NCI-H1417 treated with DMSO at 0.1 percent for 48 hours (cell line): ENCODE data around the gene GRM7.

Experiments used
- DNase-seq: peaks from one replicate; lab custom pipeline; 2025; lab: John Stamatoyannopoulos, UW

GRM7 gene

DNA sequence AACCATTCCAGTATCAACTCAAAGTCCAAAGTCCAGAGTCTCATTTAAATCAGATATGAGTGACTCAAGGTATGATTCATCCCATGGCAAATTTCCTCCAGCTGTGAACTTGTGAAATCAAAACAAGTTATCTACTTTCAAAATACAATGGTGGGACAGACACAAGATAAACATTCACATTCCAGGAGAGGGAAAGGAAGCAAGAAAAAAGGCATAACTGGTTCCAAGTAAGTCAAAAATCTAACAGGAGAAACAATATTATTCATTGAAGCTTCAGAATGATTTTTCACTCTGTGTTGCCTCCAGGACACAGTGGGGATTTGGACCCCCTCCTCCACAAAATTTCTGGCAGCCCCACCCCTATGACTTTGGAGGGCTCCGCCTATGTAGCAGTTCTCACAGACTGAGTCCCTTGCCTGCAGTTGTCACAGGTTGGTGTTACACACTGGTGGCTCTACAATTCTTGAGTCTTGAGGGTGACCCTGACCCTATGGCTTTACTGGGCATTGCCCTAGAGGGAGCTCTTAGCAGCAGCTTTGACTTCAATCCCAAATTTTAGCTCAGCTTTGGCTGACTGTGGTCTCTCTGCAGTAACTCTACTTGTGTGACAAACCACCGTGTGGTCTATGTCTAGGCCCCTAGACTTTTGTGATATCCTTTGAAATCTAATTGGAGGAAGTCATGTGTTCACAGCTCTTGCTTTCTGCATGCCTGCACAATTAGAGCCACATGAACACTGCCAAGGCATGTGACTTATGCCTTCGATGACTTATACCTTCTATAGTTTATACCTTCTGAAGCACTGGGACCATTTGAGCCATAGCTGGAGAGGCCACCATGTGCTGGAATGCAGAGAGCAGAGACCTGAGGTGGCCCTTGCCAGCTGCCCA is 644.2 kb downstream of the GRM7 start:
- DNase-seq, result no peak

DNA sequence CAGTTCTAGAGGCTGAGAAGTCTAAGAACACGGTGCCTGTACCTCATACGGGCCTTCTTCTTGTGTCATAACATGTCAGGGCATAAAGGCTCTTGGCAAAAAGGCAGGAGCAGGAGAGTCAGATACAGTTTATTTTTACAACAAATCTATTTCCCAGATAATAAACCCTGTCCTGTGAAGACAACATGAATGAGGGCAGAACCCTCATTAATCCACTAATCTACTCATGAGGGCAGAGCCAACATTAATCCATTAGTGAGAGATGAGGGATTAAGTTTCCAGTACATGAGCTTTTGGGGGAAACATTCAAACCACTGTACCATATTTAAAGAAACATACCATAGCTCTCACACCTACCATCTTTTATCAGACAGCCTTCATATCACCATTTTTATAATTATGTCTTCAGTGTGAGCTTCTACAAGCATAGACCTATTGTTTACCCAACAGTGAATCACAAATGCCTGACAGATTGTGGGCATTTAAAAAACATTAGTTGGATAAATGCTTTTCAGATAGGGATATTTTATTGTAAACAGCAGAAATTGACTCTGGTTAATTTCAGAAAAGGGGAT is 645.8 kb downstream of the GRM7 start:
- no peak for DNase-seq

DNA sequence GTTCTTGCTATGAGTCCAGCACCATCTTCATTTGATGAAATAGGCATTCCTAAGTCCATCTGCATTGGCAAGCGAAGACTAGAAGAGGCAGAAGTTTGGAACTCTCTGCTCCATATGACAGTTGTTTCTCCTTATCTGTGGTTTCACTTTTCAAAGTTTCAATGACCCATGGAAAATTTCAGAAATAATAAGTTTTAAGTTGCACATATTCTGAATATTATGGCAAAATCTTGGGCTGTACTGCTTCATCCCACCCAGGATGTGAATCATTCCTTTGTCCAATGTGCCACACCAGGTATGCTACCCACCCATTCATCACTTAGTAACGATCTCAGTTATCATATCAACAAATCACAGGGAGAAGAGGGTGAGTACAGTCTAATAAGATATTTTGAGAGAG is 647.9 kb downstream of the GRM7 start:
- no peak for DNase-seq

DNA sequence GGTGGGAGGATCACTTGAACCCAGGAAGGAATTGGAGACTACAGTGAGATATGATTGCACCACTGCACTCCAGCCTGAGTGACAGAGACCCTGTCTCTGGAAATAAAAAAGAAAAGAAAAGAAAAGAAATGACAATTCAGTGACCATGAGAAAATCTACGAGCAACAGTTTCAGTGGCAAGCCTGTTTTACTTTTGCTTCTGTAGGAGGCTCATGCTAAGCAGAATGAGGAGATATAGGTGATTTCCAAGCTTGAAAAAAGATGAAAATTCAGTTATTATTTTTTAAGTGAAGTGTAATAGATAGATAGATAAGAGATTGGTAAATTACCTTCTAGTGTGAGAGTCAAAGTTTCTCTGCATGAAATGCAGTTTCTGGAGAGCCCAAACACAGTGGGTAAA is 651.1 kb downstream of the GRM7 start:
- no peak for DNase-seq

DNA sequence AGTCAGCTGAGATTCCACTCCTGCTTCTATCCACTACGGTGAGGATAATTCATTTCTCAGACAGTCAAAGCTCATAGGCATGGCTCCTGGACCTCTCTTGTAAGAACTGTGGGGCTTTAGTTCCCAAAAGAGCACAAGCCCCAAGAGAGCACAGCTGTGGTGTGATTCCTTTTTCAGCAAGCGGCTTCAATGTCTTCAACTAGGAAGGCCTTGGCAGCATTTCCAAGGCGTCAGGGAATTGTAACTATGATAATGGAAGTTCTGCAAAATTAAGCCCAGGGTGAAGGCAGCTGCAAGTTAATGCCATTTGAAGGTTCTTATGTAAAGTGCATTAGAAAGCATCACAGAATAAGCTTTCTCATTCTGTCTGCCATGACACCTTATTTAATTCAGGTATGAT is 657.1 kb downstream of the GRM7 start:
- no peak for DNase-seq

DNA sequence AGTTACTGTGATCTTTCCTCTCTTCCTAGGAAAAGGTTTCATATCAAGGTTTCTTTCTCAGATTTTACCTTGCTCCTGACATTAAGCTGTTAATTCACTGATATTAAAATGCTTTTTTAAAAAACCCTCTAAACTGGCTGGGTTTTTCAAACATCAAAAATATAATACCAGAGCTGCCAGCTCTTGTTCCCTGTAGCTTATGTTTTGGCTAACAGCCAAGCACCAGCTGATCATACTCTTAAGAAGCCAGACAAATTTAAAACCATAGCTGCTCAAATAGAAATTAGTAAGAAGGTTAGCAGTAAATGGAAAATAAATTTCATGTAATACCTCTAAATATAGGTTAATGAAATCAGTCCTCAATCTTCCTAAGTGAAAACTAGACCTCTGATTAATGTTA is 657.5 kb downstream of the GRM7 start:
- peak; percentile 0 for DNase-seq

DNA sequence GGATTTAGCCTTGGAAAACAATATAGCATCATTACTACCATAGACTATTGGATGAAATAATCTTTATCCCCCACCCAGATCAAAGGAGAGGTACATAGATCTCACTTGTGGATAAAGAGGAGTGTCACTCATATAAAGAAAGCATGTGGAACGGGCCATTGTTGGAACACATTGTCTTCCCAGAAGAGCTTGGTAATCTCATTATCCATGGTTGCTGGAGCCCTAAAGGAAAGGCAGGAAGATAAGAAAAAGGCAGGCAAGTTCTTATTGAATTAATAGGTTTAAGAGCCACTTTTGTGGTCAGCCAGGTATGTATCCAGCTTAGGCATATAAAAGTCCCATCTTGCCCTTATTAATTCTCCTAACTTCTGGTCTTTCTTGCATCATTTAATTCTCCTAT is 659.1 kb downstream of the GRM7 start:
- no peak for DNase-seq

DNA sequence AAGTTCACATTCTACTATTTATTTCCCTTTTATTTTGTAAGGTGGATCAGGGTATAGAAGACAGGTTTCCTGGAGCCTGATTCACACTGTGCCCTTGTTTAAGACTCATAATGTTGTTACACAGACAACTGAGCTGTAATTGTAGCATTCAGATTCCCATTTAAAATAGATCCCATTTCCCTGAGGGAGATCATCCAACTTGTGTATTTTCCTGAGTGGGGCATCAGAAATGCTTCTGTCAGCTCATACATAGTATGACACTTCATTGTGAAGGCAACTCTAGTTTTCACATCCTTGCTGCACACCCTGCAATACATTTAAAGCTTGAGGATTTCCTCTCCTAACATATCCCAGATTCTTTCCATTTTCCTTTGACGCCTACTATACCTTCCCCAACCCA is 659.7 kb downstream of the GRM7 start:
- no peak for DNase-seq

DNA sequence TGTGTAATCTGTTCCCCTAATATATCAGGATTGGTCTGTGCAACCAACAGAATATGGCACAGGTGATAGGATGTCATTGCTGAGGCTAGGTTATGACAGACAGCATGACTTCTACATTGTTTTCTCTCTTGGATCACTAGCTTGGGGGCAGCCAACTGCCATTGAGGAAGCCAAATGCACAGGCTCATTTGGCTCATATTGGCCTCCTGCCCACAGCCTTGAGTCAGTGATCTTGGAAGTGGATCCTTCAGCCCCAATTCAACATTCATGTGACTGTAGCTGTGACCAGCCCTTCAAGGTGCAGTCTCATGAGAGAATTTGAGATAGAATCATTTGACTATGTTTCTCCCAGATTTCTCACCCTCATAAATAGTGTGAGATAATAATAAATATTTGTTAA is 675.6 kb downstream of the GRM7 start:
- no peak for DNase-seq

DNA sequence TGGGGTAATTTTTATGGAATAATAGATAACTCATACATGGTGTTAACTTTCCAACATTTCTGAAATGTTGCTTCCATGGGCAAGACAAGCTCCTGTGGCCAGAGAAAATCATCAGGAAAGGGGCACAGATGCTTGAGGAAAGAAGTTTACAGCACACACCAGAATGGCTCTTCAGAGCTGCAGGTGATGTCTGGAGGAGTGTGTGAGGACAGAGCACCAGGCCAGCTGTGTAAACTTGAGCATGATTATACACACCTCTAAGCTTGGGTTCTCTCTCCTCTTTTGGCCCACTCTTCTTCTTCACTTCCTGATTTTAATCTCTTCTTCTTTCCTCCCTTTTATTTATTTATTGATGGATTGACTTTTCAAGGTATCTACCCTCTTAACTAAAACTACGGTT is 676.0 kb downstream of the GRM7 start:
- no peak for DNase-seq

DNA sequence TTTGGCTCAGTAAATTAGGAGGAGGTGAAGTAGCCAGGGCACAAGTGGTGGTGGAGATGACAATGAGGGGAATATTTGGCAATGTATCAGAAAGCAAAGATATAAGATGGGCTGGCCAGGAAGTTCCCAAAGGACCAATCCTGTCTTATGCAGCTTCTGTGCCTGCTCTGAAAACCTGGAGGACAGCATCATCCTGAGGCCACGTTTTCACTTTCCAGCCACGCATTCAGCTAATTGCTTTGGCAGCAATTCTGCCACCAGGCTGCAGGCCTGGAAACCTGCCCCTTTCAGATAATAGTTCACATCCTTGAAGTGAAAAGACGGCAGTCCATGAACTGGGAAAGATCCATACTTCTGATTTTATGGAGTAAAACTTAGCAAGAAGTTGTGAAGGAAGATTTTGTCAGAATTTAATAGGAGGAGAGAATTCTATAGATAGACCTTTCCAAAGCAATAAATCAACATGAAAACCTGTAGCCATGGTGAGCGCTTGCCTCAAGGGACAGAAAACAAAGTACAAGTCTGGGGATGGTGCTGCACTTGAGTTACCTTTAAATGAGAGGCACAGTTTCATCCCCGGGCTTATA is 682.5 kb downstream of the GRM7 start:
- DNase-seq, result no peak

DNA sequence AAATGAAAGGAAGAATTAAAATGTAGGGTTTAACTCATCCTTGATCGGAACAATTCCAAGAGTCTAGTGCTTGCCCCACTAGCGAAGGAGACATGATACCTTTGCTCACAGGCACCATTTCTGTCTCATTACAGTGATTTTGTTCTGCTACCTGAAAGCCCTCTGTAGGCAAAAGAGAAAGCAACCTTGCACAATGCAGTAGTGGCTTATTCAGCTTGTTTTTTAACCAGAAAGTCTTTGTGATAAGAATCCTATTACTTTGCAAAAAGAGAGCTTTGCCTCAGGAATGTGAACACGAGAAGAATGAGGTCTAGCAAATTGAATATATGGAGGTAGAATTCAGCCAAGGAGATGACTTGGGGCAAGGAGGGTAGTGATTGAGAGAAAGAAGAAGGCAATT is 684.4 kb downstream of the GRM7 start:
- DNase-seq, result no peak

DNA sequence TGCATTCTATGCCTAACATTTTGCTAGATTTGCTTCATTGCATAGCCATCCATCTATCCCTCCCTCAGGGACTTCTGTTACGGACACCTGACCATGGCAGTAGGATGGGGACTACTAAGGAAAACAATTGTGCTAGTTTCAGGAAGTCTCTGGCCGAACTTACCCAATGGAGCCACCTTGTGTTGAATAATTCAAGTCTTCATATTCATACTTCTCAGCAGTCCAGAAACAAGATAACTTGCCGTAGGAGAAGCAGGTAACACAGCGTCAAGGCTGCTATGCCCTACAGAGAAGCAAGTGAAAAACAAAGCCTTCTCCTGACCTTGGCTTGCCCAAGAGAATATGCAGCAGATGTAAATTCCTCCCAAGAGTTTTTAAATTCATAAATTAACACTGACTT is 685.3 kb downstream of the GRM7 start:
- no peak for DNase-seq

DNA sequence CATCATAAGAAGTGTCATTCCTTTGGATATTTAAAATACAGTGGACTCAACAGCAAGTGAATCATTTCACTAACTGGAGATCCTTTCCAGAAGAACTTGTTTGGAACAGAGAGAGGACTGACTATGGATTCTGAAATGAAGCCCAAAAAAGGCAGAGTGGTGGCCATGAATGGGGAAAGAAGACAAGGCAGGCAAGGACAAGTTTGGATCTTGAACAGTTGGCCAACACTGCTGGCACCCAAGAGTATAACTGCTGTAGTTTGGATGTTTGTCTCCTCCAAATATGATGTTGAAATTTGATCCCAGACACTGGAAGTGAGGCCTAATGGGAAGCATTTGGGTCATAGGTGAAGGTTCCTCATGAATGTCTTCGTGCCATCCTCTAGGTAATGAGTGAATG is 686.9 kb downstream of the GRM7 start:
- no peak for DNase-seq

DNA sequence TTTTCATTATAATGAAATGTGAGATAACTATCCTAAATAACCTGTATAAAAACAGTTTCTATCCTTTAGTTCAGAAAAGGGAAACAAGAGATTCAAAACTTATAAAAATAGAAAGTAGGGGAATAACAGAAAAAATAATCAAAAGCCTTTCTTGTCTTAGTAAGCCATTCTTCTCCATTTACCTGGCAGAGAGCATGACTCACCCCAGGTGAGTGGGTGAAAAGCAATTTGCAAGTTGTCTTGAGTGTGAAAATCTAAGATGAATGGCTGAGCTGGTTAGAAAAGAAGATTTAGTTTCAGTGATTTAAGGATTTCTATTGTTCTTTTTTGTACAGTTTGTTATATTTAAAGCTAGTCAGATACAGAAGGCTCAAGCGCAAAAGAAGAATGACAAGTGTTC is 702.0 kb downstream of the GRM7 start:
- DNase-seq, result no peak

DNA sequence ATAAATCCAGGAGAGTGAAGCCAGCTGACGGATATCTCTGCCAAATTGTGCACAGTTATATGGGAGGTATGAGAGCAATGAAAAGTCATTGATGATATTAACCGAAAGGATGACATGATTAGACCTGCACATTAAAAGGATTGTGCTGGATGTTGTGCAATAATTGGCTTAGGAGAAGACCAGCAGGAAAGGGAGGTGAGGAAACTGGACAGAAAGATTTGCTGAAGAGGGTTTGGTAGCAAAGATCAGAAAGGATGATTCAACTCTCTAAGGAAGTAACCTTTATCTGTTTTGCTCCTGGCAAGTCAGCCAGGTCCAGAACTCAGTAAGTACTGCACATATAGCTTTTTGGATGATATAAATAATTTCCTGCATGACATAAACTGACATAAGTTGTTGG is 704.7 kb downstream of the GRM7 start:
- DNase-seq, result no peak

DNA sequence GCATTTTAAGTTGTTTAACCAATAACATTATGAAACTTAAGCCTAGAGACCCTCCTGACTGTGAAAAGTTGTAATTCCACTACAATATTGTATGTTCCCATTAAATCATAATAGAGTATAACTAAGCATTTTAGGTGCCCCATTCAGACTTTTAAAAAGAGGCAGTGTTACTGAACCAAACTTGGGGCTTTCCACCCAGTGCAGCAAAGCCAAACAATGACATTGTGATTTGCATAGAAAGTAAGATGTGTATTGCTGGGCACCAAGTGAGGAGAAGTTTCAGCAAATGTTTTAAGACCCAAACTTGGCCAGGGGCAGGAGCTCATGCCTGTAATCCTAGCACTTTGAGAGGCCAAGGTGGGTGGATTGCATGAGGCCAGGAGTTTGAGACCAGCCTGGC is 706.2 kb downstream of the GRM7 start:
- DNase-seq, result no peak

DNA sequence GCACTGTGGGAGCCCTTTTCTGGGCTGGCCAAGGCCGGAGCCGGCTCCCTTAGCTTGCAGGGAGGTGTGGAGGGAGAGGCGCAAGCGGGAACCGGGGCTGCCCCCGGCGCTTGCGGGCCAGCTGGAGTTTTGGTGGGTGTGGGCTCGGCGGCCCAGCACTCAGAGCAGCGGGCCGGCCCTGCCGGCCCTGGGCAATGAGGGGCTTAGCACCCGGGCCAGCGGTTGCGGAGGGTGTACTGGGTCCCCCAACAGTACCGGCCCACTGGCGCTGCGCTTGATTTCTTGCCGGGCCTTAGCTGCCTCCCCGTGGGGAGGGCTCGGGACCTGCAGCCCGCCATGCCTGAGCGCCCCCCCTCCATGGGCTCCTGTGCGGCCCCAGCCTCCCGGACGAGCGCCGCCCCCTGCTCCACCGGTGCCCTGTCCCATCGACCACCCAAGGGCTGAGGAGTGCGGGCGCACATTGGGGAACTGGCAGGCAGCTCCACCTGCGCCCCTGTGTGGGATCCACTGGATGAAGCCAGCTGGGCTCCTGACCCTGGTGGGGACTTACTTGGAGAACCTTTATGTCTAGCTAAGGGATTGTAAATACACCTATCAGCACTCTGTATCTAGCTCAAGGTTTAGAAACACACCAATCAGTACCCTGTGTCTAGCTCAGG is 707.7 kb downstream of the GRM7 start:
- no peak for DNase-seq

DNA sequence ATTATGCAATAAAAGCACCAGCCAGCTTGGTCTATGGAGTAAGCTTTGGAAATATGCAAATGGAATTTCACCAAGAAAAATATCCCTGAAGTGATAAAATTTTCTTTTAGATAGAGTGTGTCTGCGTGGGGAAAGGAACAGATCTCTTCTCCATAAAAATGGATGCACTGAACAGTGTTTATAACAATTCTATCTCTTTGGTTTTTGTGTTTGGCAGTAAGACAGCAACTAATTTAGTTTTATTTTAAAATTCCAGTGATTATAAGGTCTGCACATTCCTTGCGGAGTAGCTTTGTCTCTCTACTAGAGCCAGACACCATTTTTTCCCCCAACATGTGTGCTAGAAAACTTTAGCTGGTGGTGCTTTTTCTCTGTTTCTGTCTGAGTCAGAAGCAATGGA is 712.4 kb downstream of the GRM7 start:
- DNase-seq, result no peak

DNA sequence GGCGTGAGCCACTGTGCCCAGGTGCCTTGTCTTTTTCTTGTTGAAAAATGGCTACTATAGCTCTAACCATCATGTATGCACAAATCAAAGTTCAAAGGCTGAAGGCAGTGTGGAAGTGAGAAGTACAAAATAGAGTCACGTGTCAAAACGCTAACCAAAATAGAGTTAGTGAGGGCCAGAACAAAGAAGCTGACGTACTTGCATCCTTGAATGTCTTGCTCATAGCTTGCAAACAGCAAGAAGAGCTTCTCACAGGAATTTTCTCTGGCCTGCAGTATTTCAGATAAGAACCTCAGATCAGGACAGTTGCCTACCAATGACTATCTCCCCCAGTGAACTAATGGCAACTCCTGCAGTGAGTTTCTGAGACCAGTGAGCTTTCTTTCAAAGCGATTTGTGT is 713.5 kb downstream of the GRM7 start:
- DNase-seq, result no peak

DNA sequence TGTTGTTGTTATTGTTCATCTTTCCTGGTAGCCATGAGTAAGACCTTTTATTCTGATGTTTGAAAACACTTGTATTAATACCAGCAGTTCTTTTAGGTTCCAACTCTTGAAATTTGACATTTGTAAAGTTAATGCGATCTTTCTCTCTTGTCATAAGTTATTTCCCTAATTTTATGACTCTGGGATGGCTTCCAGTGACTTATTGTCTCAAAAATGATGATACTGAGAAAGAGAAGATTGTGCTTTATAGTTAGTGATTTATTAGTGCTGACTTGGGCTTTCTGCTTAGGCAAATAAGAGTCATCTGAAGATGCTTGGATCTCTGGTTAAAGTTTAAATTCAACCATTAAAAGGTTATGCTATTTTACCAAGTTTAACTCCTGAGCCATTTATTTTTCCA is 715.2 kb downstream of the GRM7 start:
- DNase-seq, result no peak

DNA sequence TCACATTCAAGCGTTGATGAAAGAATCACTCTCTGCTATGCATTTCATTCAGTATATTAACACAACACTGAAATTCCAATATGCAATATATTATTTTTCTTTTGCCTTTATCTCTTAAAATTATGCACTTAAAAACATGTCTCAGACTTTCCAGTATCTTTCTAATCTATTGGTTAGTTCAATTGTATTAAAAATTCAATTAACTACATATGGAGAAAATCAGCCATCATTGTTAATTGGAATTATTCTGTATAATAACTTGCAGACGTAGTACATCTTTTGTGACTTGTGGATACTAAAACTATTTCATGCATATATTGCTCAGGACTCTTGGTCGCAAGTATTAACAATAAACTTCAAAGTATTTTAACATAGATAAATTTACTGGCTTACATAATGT is 715.6 kb downstream of the GRM7 start:
- no peak for DNase-seq

DNA sequence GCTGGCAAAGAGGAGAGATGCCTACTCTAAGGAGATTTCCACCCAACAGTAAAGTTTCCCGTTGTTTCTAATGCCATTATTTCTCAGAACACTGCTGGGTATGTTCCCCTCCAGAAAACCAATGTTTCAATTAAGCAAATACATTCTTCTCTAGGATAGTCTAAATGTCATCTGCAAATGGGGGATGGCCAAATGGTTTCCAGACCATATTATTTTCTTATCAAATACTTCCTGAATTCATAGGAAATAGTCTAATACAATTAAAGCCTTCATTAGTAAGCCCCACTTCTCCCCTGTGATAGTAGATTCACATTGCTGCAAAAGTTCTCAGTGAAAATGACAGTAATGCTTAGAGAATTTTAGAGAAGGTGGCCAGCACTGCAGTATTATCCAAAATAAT is 716.6 kb downstream of the GRM7 start:
- DNase-seq, result no peak
